Activated CD8-positive, alpha-beta memory T cell treated with anti-CD3 and anti-CD28 coated beads, Interleukin-2, amount 50 U/mL, for 1 hour (primary cell): ENCODE measurements around the gene AOPEP.

Experiments used
- DNase-seq: peaks from one replicate; pipeline ENCODE4 v3.0.0-alpha.2; 2020; ENCODE audit errors: extremely low read depth

Gene AOPEP

GRCh38 chr9:94918038-94918753, 191.7 kb downstream of the AOPEP start:
- DNase-seq = no peak

- DNase-seq = no peak
Observed at GRCh38 chr9:94919376-94920098, 193.0 kb downstream of the AOPEP start.

- no peak for DNase-seq
Observed at GRCh38 chr9:94920420-94921091, 194.1 kb downstream of the AOPEP start.

GRCh38 chr9:94921092-94921471, 194.6 kb downstream of the AOPEP start:
- DNase-seq = no peak

- no peak for DNase-seq
Observed at GRCh38 chr9:94921656-94922055, 195.2 kb downstream of the AOPEP start.

- DNase-seq = no peak
Observed at GRCh38 chr9:94922098-94922607, 195.7 kb downstream of the AOPEP start.

GRCh38 chr9:94922691-94923107, 196.2 kb downstream of the AOPEP start:
- no peak for DNase-seq

GRCh38 chr9:94923326-94924089, 197.0 kb downstream of the AOPEP start:
- DNase-seq = no peak

- no peak for DNase-seq
Observed at GRCh38 chr9:94925751-94926430, 199.4 kb downstream of the AOPEP start.

GRCh38 chr9:94926431-94926800, 199.9 kb downstream of the AOPEP start:
- no peak for DNase-seq

GRCh38 chr9:94927048-94927761, 200.7 kb downstream of the AOPEP start:
- no peak for DNase-seq

GRCh38 chr9:94927762-94928670, 201.5 kb downstream of the AOPEP start:
- DNase-seq = no peak

GRCh38 chr9:94928691-94929368, 202.3 kb downstream of the AOPEP start:
- no peak for DNase-seq

GRCh38 chr9:94929369-94929756, 202.9 kb downstream of the AOPEP start:
- no peak for DNase-seq

- DNase-seq = no peak
Observed at GRCh38 chr9:94931036-94931633, 204.6 kb downstream of the AOPEP start.

- no peak for DNase-seq
Observed at GRCh38 chr9:94931740-94932139, 205.2 kb downstream of the AOPEP start.

GRCh38 chr9:94932652-94933510, 206.4 kb downstream of the AOPEP start:
- DNase-seq = no peak

GRCh38 chr9:94933511-94933828, 207.0 kb downstream of the AOPEP start:
- DNase-seq = no peak
